CD4-positive, alpha-beta T cell (primary cell): Measurements from ENCODE around the gene PRKCA. TPM values are rescaled to one million over a fixed set of nuclear protein-coding genes. Genes with fewer than 3 reads are reported as not detected.

ENCODE experiments used
- ATAC-seq: fragments of 200-7000 bp; cut with Tn5 transposase; one replicate; pipeline ENCODE4 v1.10.0; 2022; ENCODE audit warnings: mild to moderate bottlenecking; ENCODE audit not compliant: poor library complexity
- CTCF ChIA-PET: fragments of 350-600 bp; sonication (Branson Sonifier 250); formaldehyde crosslinking; loops from one replicate; lab custom pipeline; 2021; ENCODE audit warnings: antibody characterized with exemption, inconsistent platforms; lab: Charles Lee
- POLR2A ChIA-PET: fragments of 350-600 bp; sonication (Branson Sonifier 250); formaldehyde crosslinking; loops from one replicate; lab custom pipeline; 2021; ENCODE audit warnings: antibody characterized with exemption, inconsistent platforms; lab: Charles Lee
- DNase-seq, 14 experiments: peaks; one replicate each; pipeline ENCODE4 v3.0.0-alpha.2; 2013 to 2020; ENCODE audit warnings: mixed read lengths in 2 of 14
- H3K27ac ChIP-seq, 2 donors: one replicate each; pipeline versions ENCODE4 v1.5.1 to v1.7.0; 2013; ENCODE audit warnings: low read length in 2 of 2, low read depth in 1 of 2, mild to moderate bottlenecking in 1 of 2
- H3K27me3 ChIP-seq, 2 experiments: 1 replicate in 1 of 2; 2 replicates in 1 of 2; pipeline versions ENCODE4 v1.6.1 to v1.7.0; 2013; ENCODE audit warnings: low read length in 2 of 2, control low read depth in 1 of 2, mild to moderate bottlenecking in 1 of 2, moderate library complexity in 1 of 2; ENCODE audit not compliant: insufficient read depth in 2 of 2, control insufficient read depth in 1 of 2
- H3K36me3 ChIP-seq: one replicate; pipeline ENCODE4 v1.6.1; 2013; ENCODE audit warnings: low read length, control low read depth; ENCODE audit not compliant: insufficient read depth
- H3K4me1 ChIP-seq: one replicate; pipeline ENCODE4 v1.6.1; 2013; ENCODE audit warnings: low read length, control low read depth; ENCODE audit not compliant: insufficient read depth
- H3K4me3 ChIP-seq: one replicate; pipeline ENCODE4 v1.5.1; 2013; ENCODE audit warnings: mild to moderate bottlenecking, low read length, moderate library complexity
- H3K9me3 ChIP-seq, 2 experiments: 1 replicate in 1 of 2; 2 replicates in 1 of 2; pipeline versions ENCODE4 v1.6.1 to v1.7.0; 2013; ENCODE audit warnings: low read length in 2 of 2, mild to moderate bottlenecking in 2 of 2, control low read depth in 1 of 2, moderate library complexity in 1 of 2; ENCODE audit not compliant: control insufficient read depth in 1 of 2, insufficient read depth in 1 of 2
- H3K27ac Mint-ChIP-seq: one replicate; pipeline ENCODE4 v1.8.0; 2020; ENCODE audit warnings: mixed read lengths
- H3K27me3 Mint-ChIP-seq: one replicate; pipeline ENCODE4 v1.8.0; 2021; ENCODE audit warnings: mixed read lengths
- H3K36me3 Mint-ChIP-seq: one replicate; pipeline ENCODE4 v1.8.0; 2021; ENCODE audit warnings: low read depth, mixed read lengths
- H3K4me1 Mint-ChIP-seq: one replicate; pipeline ENCODE4 v1.8.0; 2021; ENCODE audit warnings: low read depth, mixed read lengths
- H3K4me3 Mint-ChIP-seq: one replicate; pipeline ENCODE4 v1.8.0; 2020; ENCODE audit warnings: mild to moderate bottlenecking, mixed read lengths
- H3K9me3 Mint-ChIP-seq: one replicate; pipeline ENCODE4 v1.8.0; 2020; ENCODE audit warnings: mixed read lengths
- CTCF ChIP-seq: fragments of 200-600 bp; IDR thresholded peaks from one replicate; pipeline ENCODE4 v1.8.0; 2022; ENCODE audit warnings: antibody characterized with exemption, mild to moderate bottlenecking
- intact Hi-C, 2 experiments: fragments of 100-400 bp; cut with DNase I in 1 of 2; cut with micrococcal nuclease in 1 of 2; formaldehyde crosslinking; loops; one replicate each; pipeline versions ENCODE4 v1.15.1 to v1.9.0; 2023 to 2025; cut with DNase I, micrococcal nuclease
- microRNA-seq: library from miRNA; unstranded; fragments of <30 nt; microRNA quantifications from one replicate; pipeline ENCODE4 v1.2.0, GENCODE V29; 2021; ENCODE audit warnings: borderline microRNAs expressed, borderline replicate concordance
- total RNA-seq, 174 experiments: library from RNA in 2 of 174; stranded (reverse) in 2 of 174; gene quantifications; one replicate each; pipeline ENCODE4 v1.2.3 and lab custom pipeline; 2021 to 2026

The PRKCA gene
- total RNA-seq, 2 experiments from 2014 or later = 84.8 to 88.6 TPM

GRCh38 chr17:66859353-66859752 is 556.9 kb downstream of the PRKCA start:
- Mint-ChIP-seq H3K27ac (no peak overlapping the region), H3K27me3 (peaks cover 5% of the 10 kb centered on the region), H3K36me3 (no peaks in the 10 kb centered on the region), H3K9me3 (peaks cover 16% of the 10 kb centered on the region), H3K4me1 (no peaks in the 10 kb centered on the region), H3K4me3 (no peak overlapping the region)
- no peak for TF ChIP-seq CTCF
- no peak overlapping the region for H3K27ac ChIP-seq
- no peaks in the 10 kb centered on the region for H3K4me1 ChIP-seq
- ATAC-seq (no peak), DNase-seq (no peak)
- no peaks in the 10 kb centered on the region for H3K36me3 ChIP-seq
- H3K27me3 ChIP-seq = no peaks in the 10 kb centered on the region
- ChIA-PET POLR2A (no interaction called here), CTCF (no interaction called here)
- H3K9me3 ChIP-seq = peaks cover 4 to 7% of the 10 kb centered on the region in 2 experiments
- intact Hi-C loops = no loop called here
- H3K4me3 ChIP-seq = no peak overlapping the region

- intact Hi-C loops = no loop called here
- TF ChIP-seq CTCF = no peak
- peaks cover 5% of the 10 kb centered on the region for H3K27me3 Mint-ChIP-seq
- ATAC-seq = no peak
- H3K36me3 Mint-ChIP-seq = no peaks in the 10 kb centered on the region
- no peak overlapping the region for H3K27ac ChIP-seq
- POLR2A ChIA-PET = no interaction called here
- H3K4me3 ChIP-seq = no peak overlapping the region
- H3K36me3 ChIP-seq = no peaks in the 10 kb centered on the region
- DNase-seq = no peak
- no peak overlapping the region for H3K27ac Mint-ChIP-seq
- peaks cover 4 to 8% of the 10 kb centered on the region in 2 experiments for H3K9me3 ChIP-seq
- no peaks in the 10 kb centered on the region for H3K4me1 Mint-ChIP-seq
- peaks cover 11% of the 10 kb centered on the region for H3K9me3 Mint-ChIP-seq
- H3K4me1 ChIP-seq = no peaks in the 10 kb centered on the region
- CTCF ChIA-PET = no interaction called here
- no peaks in the 10 kb centered on the region for H3K27me3 ChIP-seq
- no peak overlapping the region for H3K4me3 Mint-ChIP-seq
These were observed 557.8 kb downstream of the PRKCA start for GRCh38 chr17:66860204-66860603.

Small RNA genes lying within 50 kb of the gene (microRNA-seq; reads per million reads assigned to microRNA genes)
- not detected for gene MIR634

Other genes with a start within 250 kb of the PRKCA start
- 1 to 10 TPM; 1.6 to 2.2 TPM for gene CEP112, start 110.5 kb upstream of the PRKCA start, total RNA-seq
- not detected for gene APOH, start 73.2 kb upstream of the PRKCA start, total RNA-seq